NOMO-1 treated with DMSO at 0.1 percent for 48 hours (cell line): ENCODE measurements around the gene PAX2.

ENCODE experiments used
- DNase-seq: peaks from one replicate; lab custom pipeline; 2025; ENCODE audit not compliant: unreplicated experiment; lab: John Stamatoyannopoulos, UW

Gene PAX2

GRCh38 chr10:100750291-100751210 is 5.2 kb downstream of the PAX2 start:
- no peak for DNase-seq

DNA sequence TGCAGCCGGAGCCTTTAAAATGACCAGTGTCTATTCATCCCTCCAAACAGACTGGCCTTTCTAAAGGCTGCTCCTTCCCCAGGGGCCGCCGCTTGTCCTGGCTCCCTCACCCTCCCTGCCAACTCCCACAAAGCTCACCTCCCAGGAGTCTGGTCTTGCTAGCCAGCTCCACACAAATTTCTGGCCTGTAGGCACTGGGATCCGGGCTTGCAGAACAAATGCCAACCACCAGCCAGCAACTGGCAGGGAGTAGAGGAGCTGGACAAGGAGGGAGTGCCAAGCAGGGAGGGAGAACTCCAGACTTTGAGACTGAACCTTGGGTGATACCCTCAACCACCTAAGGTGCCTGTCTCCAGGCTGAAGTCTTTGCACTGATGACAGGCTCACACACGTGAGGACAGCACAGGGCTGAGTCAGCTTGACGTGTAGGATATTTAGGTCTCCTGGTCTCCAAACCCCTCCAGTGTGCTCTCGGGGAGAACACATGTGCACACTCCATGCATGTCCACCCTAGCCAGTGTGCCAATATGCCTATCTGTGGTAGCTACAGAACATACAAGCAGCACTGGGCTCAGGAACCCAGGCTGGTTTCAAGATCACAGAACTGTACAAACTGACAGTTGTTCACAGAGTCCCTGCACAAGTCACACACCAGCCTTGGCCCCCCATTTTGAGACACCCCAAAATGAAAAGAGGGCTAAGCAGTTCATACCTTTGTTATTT is 6.0 kb downstream of the PAX2 start:
- no peak for DNase-seq

DNA sequence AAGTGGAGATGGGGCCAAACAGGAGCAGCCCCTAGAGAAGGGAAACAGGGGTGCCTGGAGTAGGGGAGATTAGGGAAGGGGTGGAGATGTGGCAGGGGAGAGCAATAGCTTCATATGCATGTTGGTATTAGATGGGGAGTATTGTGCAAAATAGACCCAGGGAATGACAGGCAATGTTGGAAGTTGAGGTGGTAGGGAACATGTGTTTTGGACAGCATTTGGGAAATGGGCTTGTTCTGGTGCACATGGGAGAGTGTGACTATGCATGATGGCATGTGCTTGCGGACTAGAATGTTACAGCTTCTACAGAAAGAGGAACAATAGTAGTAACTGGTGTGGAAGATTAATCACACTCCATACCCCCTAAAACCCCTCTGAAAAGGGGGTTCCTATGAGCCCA is 10.4 kb downstream of the PAX2 start:
- DNase-seq: no peak

GRCh38 chr10:100759331-100759730 is 13.9 kb downstream of the PAX2 start:
- DNase-seq: no peak

DNA sequence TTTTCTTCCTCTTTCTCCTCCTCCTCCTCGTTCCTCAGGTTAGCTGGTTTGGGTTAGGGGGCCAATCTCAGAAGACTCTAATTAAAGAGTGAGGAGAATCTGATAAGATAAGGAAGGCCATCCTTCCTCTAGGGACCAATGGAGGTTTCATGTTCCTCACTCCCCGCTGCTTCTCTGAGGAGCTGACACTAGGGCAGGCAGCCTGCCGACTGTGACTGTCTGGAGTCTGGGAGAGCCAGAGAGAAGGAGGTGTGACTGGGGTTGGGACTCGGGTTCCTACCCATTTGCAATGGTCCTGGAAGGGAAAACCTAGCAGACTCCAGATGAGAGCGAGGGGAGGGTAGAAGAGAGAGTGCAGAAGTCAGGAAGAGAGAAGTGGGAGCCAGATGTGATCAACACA is 15.3 kb downstream of the PAX2 start:
- DNase-seq: no peak

DNA sequence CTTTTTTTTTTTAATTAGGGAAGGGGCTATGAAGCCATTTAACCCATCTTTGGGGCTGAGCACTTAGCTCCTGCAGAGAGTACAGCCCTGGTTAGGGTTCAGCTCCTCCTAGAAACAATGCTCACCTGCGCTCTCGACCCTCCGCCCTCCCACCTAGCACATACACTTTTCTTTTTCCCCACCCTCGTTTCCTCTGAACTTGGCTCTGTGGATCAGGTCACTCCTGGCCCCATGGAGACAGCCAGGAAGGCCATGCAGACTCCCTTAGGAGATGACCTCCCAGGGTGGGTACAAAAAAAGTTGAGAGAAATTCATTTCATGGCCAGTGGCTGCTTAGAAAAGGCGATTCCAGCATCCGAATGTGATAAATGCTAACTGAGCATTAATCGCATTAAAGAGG is 15.8 kb downstream of the PAX2 start:
- DNase-seq: no peak

DNA sequence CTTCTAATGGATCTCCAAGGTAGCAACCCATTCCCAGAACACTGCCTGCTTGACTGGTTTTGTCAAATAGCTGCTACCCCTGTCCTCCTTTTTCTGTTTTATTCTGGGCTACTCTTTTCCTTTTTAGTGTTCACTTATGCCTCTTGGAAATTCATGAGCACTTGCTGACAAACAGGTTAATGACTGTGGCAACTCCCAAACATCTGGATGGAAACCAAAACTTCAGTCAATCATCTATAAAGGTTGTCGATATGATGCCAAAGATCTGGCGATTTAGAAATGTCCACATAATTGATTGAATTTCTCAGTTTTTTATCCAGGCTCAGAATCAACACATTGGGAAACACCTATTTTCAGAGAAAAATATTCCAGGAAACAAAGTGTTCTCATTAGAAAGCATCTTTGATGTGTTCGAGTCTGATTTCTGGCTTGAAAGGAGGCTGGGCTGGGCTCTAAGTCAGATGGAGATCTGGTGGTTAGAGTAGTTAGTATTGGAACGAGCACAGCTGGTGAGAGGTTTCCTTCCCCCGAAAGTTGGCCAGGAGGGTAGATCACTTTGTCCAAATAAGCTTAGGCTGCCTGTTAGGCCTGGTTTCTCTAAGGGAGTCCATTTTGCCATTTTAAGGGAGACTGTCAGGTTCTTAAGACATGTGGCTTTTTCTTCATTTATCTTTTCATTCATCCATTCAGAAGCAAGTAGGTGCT is 17.8 kb downstream of the PAX2 start:
- no peak for DNase-seq

- DNase-seq: no peak
Observed at GRCh38 chr10:100766693-100767421, 21.5 kb downstream of the PAX2 start.

- DNase-seq: no peak
Observed at GRCh38 chr10:100767422-100767775, 22.0 kb downstream of the PAX2 start.

DNA sequence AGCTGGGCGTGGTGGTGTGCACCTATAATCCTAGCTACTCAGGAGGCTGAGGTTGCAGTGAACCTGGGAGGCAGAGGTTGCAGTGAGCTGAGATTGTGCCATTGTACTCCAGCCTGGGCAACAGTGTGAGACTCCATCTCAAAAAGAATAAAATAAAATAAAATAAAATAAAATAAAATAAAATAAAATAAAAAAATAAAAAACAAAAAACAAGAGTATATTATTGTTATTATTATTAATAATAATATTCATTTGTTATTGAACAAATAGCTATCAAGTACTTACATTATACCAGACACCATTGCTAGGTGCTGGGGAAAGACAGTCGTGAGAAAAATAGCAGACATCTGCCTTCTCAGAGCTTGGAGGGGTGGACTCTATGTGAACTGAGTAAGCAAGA is 24.1 kb downstream of the PAX2 start:
- DNase-seq: no peak

DNA sequence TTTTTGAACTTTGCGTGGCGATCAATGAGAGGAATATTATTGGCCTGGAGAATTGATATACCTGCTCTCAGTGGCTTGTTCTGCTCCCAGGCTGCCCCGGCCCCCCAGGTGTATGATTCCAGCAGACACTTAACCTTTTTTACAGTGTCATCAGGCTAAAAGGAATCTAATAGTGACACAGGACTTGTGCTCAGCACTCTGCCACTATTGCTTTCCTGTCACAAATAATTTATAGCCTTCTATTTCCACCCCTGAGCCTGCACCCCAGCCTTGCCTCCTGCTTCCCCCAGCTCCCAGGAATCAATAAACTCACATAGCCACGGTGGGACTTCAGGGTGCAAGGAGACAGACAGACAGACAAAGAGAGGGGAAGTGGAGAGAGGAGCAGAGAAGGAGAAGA is 28.3 kb downstream of the PAX2 start:
- no peak for DNase-seq

DNA sequence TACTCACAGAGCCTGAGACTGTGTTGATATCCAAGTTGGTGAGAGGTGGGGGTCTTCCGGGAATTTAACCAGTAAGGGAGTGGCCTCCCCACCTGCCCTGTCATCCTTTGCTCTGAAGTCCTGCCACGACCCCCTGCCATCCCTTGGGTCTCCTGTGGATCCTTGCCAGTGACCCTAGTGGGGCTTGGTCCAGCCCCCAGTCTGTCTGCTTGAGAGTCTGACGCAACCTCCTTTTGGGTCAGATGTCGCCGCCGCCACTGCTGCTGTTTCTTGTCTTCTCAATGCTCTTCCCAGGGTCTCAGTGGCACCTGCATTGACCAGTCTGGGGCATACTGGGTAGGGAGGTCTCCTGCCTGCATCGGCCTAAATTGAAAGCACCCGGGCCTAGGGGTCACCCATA is 28.8 kb downstream of the PAX2 start:
- DNase-seq: no peak

- DNase-seq: no peak
Observed at GRCh38 chr10:100774876-100775275, 29.5 kb downstream of the PAX2 start.

GRCh38 chr10:100775386-100775785 is 30.0 kb downstream of the PAX2 start:
- no peak for DNase-seq

DNA sequence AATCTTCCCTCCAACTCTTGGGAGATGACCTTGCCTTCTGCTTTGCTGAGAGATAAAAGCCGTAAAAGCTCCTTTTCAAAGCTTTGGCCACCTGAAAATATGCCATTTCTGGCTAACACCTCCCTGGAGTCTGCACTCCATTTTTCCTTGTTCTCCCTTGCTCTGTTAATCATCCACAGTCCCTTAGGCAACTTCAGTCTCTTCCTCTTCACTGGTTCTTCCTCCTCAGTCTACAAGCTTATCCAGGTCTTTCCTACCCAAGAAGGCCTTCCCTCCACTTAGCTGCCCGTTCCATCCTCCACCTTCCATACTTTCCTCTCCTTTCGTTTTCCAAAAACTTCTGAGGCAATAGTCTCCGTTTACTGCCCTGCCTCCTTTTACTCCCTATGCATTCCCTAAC is 30.5 kb downstream of the PAX2 start:
- no peak for DNase-seq

GRCh38 chr10:100776671-100777070 is 31.3 kb downstream of the PAX2 start:
- DNase-seq: no peak

GRCh38 chr10:100779329-100779728 is 33.9 kb downstream of the PAX2 start:
- DNase-seq: no peak

DNA sequence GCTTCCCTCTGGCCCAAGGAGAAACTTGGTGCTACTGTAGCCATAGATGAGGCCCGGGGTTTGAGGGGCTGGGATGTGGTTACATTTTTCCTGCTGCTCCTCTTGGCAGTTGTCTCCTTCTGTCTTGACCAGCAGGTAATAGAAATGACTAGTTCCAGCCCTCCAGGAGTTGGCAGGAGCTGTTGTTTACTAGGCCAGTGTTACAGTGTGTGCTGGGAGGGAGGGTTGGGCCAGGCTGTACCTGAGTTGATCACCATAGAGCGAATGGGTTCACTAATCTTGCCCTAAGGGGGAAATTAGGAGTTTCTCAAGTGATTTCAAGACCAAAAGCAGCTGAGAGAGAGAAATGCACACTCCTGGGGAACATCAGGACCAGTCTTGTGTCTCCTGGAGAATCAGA is 34.9 kb downstream of the PAX2 start:
- no peak for DNase-seq

- DNase-seq: no peak
Observed at GRCh38 chr10:100781145-100781665, 35.8 kb downstream of the PAX2 start.

GRCh38 chr10:100782461-100783244 is 37.3 kb downstream of the PAX2 start:
- DNase-seq: no peak
